HAP-1 (cell line): Measurements from ENCODE around the gene GLS.

ENCODE experiments used
- DNase-seq, 2 experiments: peaks; one replicate each; pipeline ENCODE4 v3.0.0-alpha.2; 2016 to 2020; ENCODE audit warnings: low spot score in 2 of 2
- H3K27me3 ChIP-seq: fragments of 250-450 bp; sonication (Bioruptor Pico); 2 replicates; pipeline ENCODE4 v1.5.1; 2020; ENCODE audit warnings: low read depth, mild to moderate bottlenecking, moderate library complexity
- H3K36me3 ChIP-seq: fragments of 250-450 bp; sonication (Bioruptor Pico); replicated peaks from 2 replicates; pipeline ENCODE4 v1.5.1; 2020; ENCODE audit warnings: mild to moderate bottlenecking
- H3K4me1 ChIP-seq: fragments of 250-450 bp; sonication (Bioruptor Pico); 2 replicates; pipeline ENCODE4 v1.5.1; 2020; ENCODE audit warnings: mild to moderate bottlenecking
- H3K4me3 ChIP-seq: fragments of 250-450 bp; sonication (Bioruptor Pico); 2 replicates; pipeline ENCODE4 v1.5.1; 2020; ENCODE audit warnings: mild to moderate bottlenecking, moderate library complexity
- H3K9me3 ChIP-seq: fragments of 250-450 bp; sonication (Bioruptor Pico); 2 replicates; pipeline ENCODE4 v1.5.1; 2020; ENCODE audit warnings: mild to moderate bottlenecking, moderate library complexity
- in situ Hi-C: fragments of 300-500 bp; cut with MboI; formaldehyde crosslinking; loops from 3 replicates; pipeline ENCODE4 v1.14.3; 2020; ENCODE audit warnings: low sequenced_read_pairs, inconsistent platforms, mixed read lengths

The GLS gene

GRCh38 chr2:191010887-191011885, 130.6 kb downstream of the GLS start:
- Histone ChIP-seq H3K4me3 (no peak overlapping the region), H3K27me3 (no peaks in the 10 kb centered on the region), H3K36me3 (peaks cover 19% of the 10 kb centered on the region), H3K9me3 (no peaks in the 10 kb centered on the region), H3K4me1 (peaks cover 8% of the 10 kb centered on the region)
- DNase-seq, result no peak
- in situ Hi-C loops, result no loop called here

GRCh38 chr2:191012346-191012745, 131.7 kb downstream of the GLS start:
- Histone ChIP-seq H3K4me3 (no peak overlapping the region), H3K9me3 (no peaks in the 10 kb centered on the region), H3K36me3 (peaks cover 10% of the 10 kb centered on the region), H3K27me3 (no peaks in the 10 kb centered on the region), H3K4me1 (peaks cover 8% of the 10 kb centered on the region)
- in situ Hi-C loops, result no loop called here
- DNase-seq, result no peak

- Histone ChIP-seq H3K27me3 (no peaks in the 10 kb centered on the region), H3K36me3 (peaks cover 8% of the 10 kb centered on the region), H3K4me1 (peaks cover 8% of the 10 kb centered on the region), H3K9me3 (no peaks in the 10 kb centered on the region), H3K4me3 (peak overlapping the region; percentile 84)
- in situ Hi-C loops, result no loop called here
- no peak for DNase-seq
Measured at GRCh38 chr2:191012845-191013681, 132.4 kb downstream of the GLS start.

- Histone ChIP-seq H3K9me3 (no peaks in the 10 kb centered on the region), H3K4me3 (peak overlapping the region; percentile 84), H3K27me3 (no peaks in the 10 kb centered on the region), H3K36me3 (peaks cover 8% of the 10 kb centered on the region), H3K4me1 (peaks cover 8% of the 10 kb centered on the region)
- DNase-seq, result no peak
- in situ Hi-C loops, result no loop called here
Measured at GRCh38 chr2:191013682-191013931, 133.0 kb downstream of the GLS start.

- Histone ChIP-seq H3K27me3 (no peaks in the 10 kb centered on the region), H3K9me3 (no peaks in the 10 kb centered on the region), H3K4me3 (peak within 1 kb of the TSS; percentile 84), H3K4me1 (peaks cover 8% of the 10 kb centered on the region), H3K36me3 (peaks cover 8% of the 10 kb centered on the region; the same call in 1 of the 2 replicates)
- peak; percentile 80 to 93 for DNase-seq
- in situ Hi-C loops, result no loop called here
Measured at GRCh38 chr2:191013932-191014652, 133.5 kb downstream of the GLS start, which contains the start of gene STAT1. TSS of gene STAT1 (minus strand) at chr2:191014171. CDS start at chr2:191010003, 4,168 bp downstream.

- in situ Hi-C loops, result no loop called here
- peaks cover 5% of the 10 kb centered on the region; the same call in 1 of the 2 replicates for H3K36me3 ChIP-seq
- H3K27me3 ChIP-seq, result no peaks in the 10 kb centered on the region
- no peak for DNase-seq
- no peaks in the 10 kb centered on the region for H3K9me3 ChIP-seq
- peak overlapping the region; percentile 84 for H3K4me3 ChIP-seq
- peaks cover 8% of the 10 kb centered on the region for H3K4me1 ChIP-seq
Measured at GRCh38 chr2:191014653-191015020, 134.0 kb downstream of the GLS start.
